DND-41 (cell line): Measurements from ENCODE around the gene GLCCI1.

Source experiments
- EZH2 ChIP-seq: IDR thresholded peaks from 3 replicates; pipeline ENCODE4 v1.6.1; 2012; ENCODE audit warnings: borderline replicate concordance, low read depth, mild to moderate bottlenecking, moderate library complexity, low read length, inconsistent platforms; ENCODE audit not compliant: severe bottlenecking
- TF ChIP-seq, protein P1 (sequence below): IDR thresholded peaks from 2 replicates; pipeline ENCODE4 v1.5.1; 2012; ENCODE audit warnings: borderline replicate concordance, low read length, moderate library complexity, mild to moderate bottlenecking; ENCODE audit not compliant: poor library complexity, severe bottlenecking; ENCODE audit errors: extremely low read depth

GRCh38 chr7:7920481-7920880, 48.1 kb upstream of the GLCCI1 start:
- no peak for TF ChIP-seq EZH2
- TF ChIP-seq, protein P1, sequence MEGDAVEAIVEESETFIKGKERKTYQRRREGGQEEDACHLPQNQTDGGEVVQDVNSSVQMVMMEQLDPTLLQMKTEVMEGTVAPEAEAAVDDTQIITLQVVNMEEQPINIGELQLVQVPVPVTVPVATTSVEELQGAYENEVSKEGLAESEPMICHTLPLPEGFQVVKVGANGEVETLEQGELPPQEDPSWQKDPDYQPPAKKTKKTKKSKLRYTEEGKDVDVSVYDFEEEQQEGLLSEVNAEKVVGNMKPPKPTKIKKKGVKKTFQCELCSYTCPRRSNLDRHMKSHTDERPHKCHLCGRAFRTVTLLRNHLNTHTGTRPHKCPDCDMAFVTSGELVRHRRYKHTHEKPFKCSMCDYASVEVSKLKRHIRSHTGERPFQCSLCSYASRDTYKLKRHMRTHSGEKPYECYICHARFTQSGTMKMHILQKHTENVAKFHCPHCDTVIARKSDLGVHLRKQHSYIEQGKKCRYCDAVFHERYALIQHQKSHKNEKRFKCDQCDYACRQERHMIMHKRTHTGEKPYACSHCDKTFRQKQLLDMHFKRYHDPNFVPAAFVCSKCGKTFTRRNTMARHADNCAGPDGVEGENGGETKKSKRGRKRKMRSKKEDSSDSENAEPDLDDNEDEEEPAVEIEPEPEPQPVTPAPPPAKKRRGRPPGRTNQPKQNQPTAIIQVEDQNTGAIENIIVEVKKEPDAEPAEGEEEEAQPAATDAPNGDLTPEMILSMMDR = no peak
